Osteocyte (in vitro differentiated cells): ENCODE measurements around the gene GALNT17. TPM values are rescaled to one million over a fixed set of nuclear protein-coding genes. Genes with fewer than 3 reads are reported as not detected.
A peak's percentile ranks its signal among the peaks of the same experiment; 100 is the strongest.

ENCODE experiments used
- DNase-seq: peaks from one replicate; pipeline ENCODE4 v3.0.0; 2021; ENCODE audit warnings: mixed read lengths; ENCODE audit not compliant: unreplicated experiment; ENCODE audit errors: extremely low spot score
- H3K27ac Mint-ChIP-seq: one replicate; pipeline ENCODE4 v1.8.0; 2021; ENCODE audit warnings: mild to moderate bottlenecking, mixed read lengths; ENCODE audit not compliant: unreplicated experiment
- H3K27me3 Mint-ChIP-seq: one replicate; pipeline ENCODE4 v1.8.0; 2021; ENCODE audit warnings: mixed read lengths; ENCODE audit not compliant: unreplicated experiment
- H3K36me3 Mint-ChIP-seq: one replicate; pipeline ENCODE4 v1.8.0; 2021; ENCODE audit warnings: mixed read lengths; ENCODE audit not compliant: unreplicated experiment
- H3K4me1 Mint-ChIP-seq: one replicate; pipeline ENCODE4 v1.8.0; 2021; ENCODE audit warnings: mixed read lengths; ENCODE audit not compliant: unreplicated experiment
- H3K4me3 Mint-ChIP-seq: one replicate; pipeline ENCODE4 v1.8.0; 2021; ENCODE audit warnings: mild to moderate bottlenecking, moderate library complexity, mixed read lengths; ENCODE audit not compliant: unreplicated experiment
- H3K9me3 Mint-ChIP-seq: one replicate; pipeline ENCODE4 v1.8.0; 2021; ENCODE audit warnings: mixed read lengths; ENCODE audit not compliant: unreplicated experiment
- total RNA-seq: library from RNA; stranded (reverse); gene quantifications from 2 replicates; pipeline ENCODE4 v1.2.1, GENCODE V29; 2021
- TF ChIP-seq, protein P1 (sequence below): fragments of 200-600 bp; sonication (generic); IDR thresholded peaks from 2 replicates; pipeline ENCODE4 v1.5.0; 2021; ENCODE audit warnings: antibody characterized with exemption, mild to moderate bottlenecking, moderate library complexity

GALNT17 gene
- total RNA-seq, 1 donor from 2014 or later: 1.4 TPM

DNA sequence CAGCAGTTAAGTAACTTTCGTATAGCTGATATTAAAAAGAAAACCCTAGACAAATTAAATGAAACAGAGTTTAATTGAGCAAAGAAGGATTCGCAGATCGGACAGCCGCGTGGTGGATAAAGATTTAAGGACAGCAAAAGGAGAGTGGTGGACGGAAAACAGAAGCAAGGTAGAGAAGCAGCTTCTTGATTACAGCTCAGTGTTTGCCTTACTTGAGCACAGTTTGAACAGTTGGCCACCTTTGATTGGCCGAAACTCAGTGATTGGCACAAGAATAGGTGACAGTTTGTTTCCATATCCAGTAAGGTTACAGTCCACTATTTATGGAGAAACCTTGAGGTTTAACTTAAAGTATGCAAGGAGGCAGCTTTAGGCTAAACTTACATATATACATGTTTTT lies 231.7 kb downstream of the GALNT17 start:
- TF ChIP-seq, protein P1, sequence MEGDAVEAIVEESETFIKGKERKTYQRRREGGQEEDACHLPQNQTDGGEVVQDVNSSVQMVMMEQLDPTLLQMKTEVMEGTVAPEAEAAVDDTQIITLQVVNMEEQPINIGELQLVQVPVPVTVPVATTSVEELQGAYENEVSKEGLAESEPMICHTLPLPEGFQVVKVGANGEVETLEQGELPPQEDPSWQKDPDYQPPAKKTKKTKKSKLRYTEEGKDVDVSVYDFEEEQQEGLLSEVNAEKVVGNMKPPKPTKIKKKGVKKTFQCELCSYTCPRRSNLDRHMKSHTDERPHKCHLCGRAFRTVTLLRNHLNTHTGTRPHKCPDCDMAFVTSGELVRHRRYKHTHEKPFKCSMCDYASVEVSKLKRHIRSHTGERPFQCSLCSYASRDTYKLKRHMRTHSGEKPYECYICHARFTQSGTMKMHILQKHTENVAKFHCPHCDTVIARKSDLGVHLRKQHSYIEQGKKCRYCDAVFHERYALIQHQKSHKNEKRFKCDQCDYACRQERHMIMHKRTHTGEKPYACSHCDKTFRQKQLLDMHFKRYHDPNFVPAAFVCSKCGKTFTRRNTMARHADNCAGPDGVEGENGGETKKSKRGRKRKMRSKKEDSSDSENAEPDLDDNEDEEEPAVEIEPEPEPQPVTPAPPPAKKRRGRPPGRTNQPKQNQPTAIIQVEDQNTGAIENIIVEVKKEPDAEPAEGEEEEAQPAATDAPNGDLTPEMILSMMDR: no peak
- H3K4me3 Mint-ChIP-seq: no peak overlapping the region
- peaks cover 20% of the 10 kb centered on the region for H3K9me3 Mint-ChIP-seq
- no peaks in the 10 kb centered on the region for H3K36me3 Mint-ChIP-seq
- no peaks in the 10 kb centered on the region for H3K4me1 Mint-ChIP-seq
- H3K27me3 Mint-ChIP-seq: no peaks in the 10 kb centered on the region
- H3K27ac Mint-ChIP-seq: no peak overlapping the region
- DNase-seq: no peak

DNA sequence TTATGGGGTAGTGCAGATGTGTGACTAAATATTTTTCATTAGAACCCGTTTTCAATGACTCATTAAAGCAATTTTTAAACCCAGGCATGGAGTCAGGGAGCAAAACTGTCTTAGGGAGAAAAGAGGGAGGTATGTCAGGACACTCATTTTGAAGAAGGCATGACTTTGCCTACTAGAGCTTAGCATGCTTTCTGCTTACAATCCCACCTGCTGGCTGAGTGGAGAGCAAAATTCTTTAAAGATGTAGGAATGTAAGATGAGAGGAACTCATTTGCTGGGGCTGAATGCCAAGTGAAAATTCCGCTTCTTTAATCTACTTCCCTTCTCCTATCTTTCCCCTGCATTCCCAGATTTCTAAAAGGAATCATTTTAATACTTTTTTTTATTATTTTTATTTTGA lies 232.6 kb downstream of the GALNT17 start:
- TF ChIP-seq, protein P1: no peak
- Mint-ChIP-seq H3K9me3 (peaks cover 20% of the 10 kb centered on the region), H3K4me1 (no peaks in the 10 kb centered on the region), H3K4me3 (no peak overlapping the region), H3K36me3 (no peaks in the 10 kb centered on the region), H3K27ac (no peak overlapping the region), H3K27me3 (no peaks in the 10 kb centered on the region)
- DNase-seq: no peak

DNA sequence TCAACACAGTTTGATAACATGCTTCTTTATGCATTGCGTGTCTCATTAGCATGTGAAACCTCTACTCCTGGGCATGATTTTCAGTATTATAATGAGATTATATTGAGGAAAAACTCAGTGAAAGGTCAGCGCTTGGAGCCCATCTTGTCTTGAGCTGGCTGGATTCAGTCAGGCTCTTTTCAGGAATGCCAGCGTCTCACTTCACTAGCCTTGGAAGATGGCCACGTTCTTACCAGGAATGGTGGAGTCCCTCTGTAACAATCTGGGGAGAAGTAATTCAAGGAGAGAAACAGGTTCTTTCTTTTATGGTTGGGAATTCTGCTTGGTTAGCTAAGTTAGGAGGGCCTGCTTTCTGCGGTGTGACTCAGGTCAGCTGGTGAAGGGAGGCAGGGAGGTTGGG lies 241.0 kb downstream of the GALNT17 start:
- TF ChIP-seq, protein P1: no peak
- H3K36me3 Mint-ChIP-seq: no peaks in the 10 kb centered on the region
- no peak overlapping the region for H3K27ac Mint-ChIP-seq
- no peaks in the 10 kb centered on the region for H3K27me3 Mint-ChIP-seq
- no peaks in the 10 kb centered on the region for H3K4me1 Mint-ChIP-seq
- DNase-seq: no peak
- peaks cover 16% of the 10 kb centered on the region for H3K9me3 Mint-ChIP-seq
- no peak overlapping the region for H3K4me3 Mint-ChIP-seq

DNA sequence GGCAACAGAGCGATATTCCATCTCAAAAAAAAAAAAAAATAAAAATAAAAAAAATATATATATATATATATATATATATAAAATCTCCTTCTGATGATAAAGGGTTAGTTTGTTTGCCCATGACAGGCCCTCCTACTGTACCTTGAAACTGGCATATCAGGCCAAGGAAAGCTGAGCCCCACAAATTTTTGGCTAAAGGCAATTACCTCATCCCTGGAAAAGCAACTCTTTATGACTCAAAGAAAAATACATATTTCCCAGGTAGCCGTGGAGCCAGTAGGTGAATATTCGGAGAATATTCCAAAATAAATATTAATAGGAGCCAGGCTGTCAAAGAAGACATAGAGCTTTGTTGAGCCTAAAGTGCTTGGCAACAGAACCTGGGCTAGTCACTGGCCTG lies 245.1 kb downstream of the GALNT17 start:
- H3K4me3 Mint-ChIP-seq: no peak overlapping the region
- TF ChIP-seq, protein P1: no peak
- H3K9me3 Mint-ChIP-seq: peaks cover 31% of the 10 kb centered on the region
- peak; percentile 7 for DNase-seq
- H3K27me3 Mint-ChIP-seq: no peaks in the 10 kb centered on the region
- H3K36me3 Mint-ChIP-seq: no peaks in the 10 kb centered on the region
- H3K4me1 Mint-ChIP-seq: no peaks in the 10 kb centered on the region
- no peak overlapping the region for H3K27ac Mint-ChIP-seq

DNA sequence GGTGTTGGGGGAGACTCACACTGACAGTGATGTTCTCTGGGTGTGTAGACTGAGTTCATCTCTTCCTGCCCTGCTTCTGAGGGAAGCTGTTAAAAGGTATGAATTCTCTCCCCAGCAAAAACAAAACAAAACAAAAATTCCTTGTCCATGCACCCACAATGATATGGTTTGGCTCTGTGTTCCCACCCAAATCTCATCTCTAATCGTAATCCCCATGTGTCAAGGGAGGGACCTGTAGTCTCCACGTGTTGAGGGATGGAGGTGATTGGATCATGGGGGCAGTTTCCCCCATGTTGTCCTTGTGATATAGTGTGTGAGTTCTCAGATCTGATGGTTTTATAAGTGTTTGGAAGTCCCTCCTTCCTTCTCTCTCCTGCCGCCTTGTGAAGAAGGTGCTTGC lies 245.5 kb downstream of the GALNT17 start:
- TF ChIP-seq, protein P1: no peak
- no peaks in the 10 kb centered on the region for H3K4me1 Mint-ChIP-seq
- H3K4me3 Mint-ChIP-seq: no peak overlapping the region
- no peak overlapping the region for H3K27ac Mint-ChIP-seq
- no peaks in the 10 kb centered on the region for H3K27me3 Mint-ChIP-seq
- peaks cover 35% of the 10 kb centered on the region for H3K9me3 Mint-ChIP-seq
- peak; percentile 25 for DNase-seq
- no peaks in the 10 kb centered on the region for H3K36me3 Mint-ChIP-seq
